Embryonic facial prominence (tissue), 1 donor: ENCODE results near the gene CHN1.

ENCODE experiments used
- DNase-seq: peaks from one replicate; pipeline ENCODE4 v3.0.0-alpha.2; 2016; ENCODE audit errors: extremely low spot score

CHN1 gene

GRCh38 chr2:174768557-174768956, 236.6 kb downstream of the CHN1 start:
- DNase-seq: no peak

DNA sequence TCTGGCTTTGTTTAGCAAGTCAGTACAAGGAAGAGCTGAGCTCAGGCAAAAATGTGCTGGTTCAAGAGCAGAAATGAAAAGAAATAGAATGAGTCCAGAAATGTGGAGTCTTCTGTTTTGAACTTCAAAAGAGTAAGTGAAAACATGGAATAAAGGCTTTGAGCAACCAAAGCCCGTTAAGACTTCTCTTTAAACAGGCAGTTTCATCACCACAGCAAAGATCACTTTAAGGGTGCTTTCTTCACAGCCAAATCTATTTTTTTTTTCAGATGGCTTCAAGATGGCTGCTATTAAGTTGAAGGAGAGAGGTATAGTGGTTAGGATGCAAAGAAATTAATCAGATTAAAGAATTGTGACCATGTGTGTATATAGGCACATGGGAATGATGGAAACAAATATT, 238.9 kb downstream of the CHN1 start:
- DNase-seq: no peak

DNA sequence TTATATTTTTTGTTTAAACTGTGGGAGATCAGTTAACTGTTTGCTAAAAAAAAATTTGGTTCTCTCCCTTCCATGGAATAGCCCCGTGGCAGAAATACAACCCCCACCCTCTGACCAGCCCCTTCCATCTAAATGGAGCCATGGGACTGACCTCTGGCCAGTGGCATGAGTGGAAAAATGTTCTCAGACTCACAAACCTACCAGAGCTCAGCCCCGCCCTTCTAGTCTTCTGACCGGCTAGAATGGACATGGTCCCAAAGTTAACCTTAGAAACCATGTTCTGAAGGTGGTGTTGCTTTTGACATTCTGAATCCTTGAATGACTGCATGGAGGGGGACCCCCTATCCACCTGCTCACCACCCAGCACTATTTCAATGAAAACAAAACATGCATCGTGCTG, 239.6 kb downstream of the CHN1 start:
- no peak for DNase-seq

- DNase-seq: no peak
Measured at GRCh38 chr2:174764280-174765255, 240.6 kb downstream of the CHN1 start, which contains the start of gene CHRNA1. TSS of gene CHRNA1 (minus strand) at chr2:174764472. CDS start at chr2:174764394, 78 bp downstream.

DNA sequence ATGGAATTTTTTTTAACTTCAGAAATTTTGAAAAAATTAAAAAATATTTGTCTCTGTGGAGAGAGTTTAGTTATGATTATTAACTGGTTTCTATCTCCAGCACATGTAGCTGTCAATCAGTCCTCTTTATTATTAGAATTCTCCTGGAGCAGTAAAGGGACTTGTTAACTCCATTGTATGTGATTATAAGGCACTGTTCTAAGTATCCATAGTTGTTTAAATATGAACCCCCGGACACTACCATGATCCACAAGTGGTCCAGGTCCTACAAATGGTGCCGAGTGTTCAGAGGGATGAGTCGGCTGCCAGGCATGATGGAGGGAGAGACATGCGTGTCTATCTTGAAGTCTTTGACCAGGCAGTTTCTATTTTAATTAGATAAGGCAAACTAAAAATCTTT, 241.4 kb downstream of the CHN1 start:
- DNase-seq: no peak

DNA sequence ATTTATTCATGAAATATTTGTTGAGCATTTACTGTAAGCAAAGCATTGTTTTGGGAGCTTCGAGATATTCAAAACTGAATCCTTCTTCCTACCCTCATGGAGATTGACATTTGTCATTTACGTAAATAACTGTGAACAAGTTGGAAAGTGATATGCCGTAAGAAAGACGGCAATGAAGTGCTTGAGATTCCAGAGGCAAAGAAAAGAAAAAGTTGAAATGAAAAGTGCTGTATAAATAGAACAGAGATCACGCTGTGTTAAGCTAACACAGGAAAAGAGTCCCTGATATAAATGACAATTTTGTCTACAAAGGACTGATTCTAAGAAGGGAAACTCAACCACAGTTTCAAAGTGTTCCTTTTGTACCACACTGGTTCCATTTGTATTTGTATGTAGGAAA, 242.7 kb downstream of the CHN1 start:
- no peak for DNase-seq

DNA sequence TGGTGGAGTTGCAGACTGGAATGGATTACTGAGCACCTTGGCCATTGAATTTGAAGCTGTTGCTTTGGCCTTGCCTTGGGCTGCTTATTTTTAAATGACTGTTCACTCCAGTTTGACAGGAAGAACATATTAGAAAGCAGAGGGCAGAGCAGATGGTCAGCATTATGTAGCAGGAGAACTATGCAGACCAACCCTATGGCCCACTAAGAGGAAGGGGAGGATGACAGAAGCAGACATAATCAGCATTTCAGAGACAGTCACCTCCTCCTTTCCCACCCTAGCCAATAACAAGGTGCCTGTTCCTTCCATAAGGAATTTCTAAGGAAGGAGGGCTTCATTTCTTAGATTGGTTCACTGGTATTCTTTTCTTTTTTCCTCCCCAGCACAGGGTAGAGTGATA, 243.3 kb downstream of the CHN1 start:
- no peak for DNase-seq

- no peak for DNase-seq
Measured at GRCh38 chr2:174760845-174761473, 244.2 kb downstream of the CHN1 start.

GRCh38 chr2:174759381-174760065, 245.7 kb downstream of the CHN1 start:
- no peak for DNase-seq

DNA sequence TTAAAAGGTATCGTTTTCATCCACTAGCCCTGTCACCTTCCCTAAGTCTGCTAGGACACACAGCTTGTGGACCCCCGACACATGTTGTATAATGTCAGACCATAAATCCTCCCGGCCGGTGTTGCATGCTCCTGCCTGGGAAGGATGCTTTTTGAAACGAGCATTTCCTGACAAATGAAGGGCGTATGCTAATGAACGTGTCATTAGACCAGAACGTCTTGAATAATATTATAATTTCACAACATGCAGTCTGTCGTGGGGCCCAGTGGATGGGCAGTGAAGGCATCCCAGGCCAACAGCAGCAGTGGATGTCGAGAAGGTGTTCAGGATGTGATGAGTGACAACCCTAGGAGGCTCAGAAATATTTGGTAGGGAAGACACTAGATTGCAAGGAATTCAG, 248.4 kb downstream of the CHN1 start:
- DNase-seq: no peak

DNA sequence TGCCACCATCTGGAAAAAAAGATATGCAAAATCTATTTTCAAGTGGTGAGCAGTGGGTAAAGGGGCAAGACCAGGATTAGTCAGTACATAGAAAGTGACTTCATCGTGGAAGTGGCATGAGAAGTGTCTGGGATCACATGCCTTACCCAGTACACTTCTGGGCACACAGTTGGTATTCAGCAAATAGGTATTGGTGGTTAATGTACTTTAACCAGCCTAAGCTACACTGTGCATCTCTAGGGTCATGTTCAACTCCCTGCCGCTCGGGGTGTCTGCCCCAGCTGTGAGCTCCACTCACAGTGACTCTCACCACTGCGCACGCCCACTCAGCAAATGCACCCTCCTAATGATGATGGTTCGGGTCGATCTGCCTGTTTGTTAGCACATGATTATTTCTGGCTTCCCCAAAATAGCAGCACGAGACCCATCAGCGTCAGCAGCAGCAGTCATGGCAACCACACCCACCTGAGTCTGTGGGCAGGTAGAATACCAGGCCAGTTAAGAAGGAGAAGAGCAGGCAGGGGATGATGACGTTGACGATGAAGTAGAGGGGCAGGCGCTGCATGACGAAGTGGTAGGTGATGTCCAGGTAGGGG, 252.0 kb downstream of the CHN1 start:
- no peak for DNase-seq

DNA sequence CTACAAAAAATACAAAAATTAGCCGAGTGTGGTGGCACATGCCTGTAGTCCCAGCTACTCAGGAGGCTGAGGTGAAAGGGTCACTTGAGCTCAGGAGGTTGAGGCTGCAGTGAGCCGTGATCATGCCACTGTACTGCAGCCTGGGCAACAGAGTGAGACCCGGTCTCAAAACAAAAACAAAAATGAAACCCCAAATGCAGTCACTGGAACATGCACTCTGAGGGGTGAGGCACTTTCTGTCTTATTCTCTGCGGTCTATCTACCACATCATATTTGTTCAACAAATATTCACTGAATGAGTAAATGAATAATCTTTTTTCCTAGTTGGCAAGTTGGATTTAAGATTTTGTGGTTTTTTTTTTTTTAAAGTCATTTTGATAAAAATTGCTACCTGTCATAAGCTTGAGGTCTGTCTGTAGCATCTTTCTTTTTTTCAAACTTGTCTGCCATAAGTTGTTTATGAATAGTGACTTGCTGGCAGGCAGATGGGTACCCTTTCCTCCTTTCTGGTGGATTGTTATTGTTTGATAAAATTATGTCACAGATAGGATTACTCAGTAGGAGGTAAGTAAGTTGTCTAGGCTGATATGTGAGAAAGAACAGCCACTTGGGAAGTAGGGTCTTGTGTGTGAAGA, 252.7 kb downstream of the CHN1 start:
- DNase-seq: no peak

DNA sequence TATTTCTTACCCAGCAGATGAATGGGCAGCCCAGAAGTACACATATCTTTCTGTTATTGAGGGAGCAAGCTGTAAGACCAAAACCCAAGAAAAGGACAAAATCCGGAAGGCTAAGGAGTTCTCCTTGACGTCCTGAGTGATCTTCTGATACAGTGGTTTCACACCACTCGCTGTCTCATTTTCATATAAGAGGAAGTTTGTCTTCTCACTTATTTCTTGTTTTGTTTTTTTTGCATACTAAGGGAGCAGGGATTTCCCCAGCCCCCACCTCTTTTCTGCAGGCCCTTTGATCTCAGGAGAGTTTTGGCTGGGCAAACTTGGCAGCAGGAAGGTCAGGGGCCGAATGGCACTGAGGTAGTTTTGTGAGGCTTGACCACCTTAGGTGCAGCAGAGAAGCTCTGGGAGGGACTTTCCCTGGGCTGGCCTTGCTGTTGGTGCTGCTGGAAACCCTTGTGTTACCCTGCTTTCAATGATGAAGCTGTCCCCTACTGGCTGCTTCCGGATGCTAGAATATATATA, 254.2 kb downstream of the CHN1 start:
- DNase-seq: no peak

GRCh38 chr2:174749793-174750192, 255.4 kb downstream of the CHN1 start:
- DNase-seq: no peak

DNA sequence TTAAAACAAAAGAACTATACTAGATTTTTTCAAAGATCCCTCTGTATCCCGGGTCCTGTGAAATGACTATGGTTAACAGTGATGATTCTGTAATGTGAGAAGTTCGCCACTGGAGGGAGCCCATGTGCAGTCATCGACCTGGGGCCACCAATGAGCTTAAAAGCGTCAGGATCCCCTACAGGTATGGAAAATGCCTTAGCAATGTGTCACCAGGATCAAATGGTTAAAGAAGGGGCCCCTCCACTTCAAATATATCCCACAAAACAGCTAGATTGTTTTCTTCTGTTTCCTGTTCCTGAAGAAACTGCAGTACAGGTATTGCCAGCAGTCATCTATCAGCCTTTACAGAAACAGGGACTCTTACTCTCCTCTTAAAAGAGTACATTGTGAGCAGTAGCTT, 256.2 kb downstream of the CHN1 start:
- DNase-seq: peak; percentile 63
